Right lobe of liver (tissue), 4 donors: ENCODE data around the gene EPHB1.

Experiments used
- POLR2A ChIP-seq: fragments of 450-650 bp; IDR thresholded peaks from one replicate; pipeline ENCODE4 v1.6.1; 2017; ENCODE audit warnings: antibody characterized with exemption, mild to moderate bottlenecking
- TF ChIP-seq, protein P1 (sequence below), 4 donors: fragments of 200-600 bp in 3 of 4; fragments of 450-650 bp in 1 of 4; IDR thresholded peaks; one replicate each; pipeline versions ENCODE4 v1.5.1 to v1.8.0; 2016 to 2022; ENCODE audit warnings: antibody characterized with exemption in 4 of 4, mild to moderate bottlenecking in 2 of 4
- donor health status: DM: no; HTN: no; CAD: no.
- donor health status: DM: no; HTN: no; CAD: no.
- donor health status: DM: no; HTN: yes; CAD: no.

DNA sequence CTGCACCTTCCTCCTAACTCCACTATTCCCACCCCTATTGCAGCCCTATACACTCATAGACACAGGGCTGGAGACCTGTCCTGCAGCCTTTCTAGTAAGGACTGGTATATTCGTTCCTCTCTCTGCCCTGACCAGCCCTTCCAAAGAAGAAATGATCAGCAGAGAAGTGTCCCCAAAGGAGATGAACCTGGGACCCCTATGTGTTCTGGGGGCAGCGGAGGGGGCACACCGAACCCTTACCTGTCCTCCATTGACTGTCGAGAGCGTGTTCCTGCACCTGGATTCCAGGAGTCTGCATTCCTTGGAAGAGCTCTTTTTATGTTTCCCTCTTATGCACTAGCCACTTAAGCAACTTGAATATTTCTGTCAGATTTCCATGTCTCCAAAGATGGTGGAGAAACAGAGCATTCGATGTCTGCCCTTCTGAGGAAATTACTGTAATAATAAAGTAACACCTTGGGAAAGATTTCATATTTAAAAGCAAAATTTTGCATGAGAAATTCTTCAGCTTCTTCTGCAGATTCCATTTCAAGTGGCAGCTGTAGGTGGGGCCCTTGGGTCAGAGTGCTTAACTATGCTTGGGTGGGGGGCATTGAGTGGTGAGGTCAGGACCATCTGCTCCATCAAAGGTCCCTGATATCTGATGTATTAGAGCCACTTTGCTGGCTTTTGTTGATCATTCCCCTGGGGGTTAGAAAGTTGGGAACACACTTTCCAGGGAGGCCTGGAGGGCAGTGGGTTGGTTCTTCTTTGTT is 6.3 kb downstream of the EPHB1 start:
- no peak for TF ChIP-seq POLR2A
- TF ChIP-seq, protein P1, sequence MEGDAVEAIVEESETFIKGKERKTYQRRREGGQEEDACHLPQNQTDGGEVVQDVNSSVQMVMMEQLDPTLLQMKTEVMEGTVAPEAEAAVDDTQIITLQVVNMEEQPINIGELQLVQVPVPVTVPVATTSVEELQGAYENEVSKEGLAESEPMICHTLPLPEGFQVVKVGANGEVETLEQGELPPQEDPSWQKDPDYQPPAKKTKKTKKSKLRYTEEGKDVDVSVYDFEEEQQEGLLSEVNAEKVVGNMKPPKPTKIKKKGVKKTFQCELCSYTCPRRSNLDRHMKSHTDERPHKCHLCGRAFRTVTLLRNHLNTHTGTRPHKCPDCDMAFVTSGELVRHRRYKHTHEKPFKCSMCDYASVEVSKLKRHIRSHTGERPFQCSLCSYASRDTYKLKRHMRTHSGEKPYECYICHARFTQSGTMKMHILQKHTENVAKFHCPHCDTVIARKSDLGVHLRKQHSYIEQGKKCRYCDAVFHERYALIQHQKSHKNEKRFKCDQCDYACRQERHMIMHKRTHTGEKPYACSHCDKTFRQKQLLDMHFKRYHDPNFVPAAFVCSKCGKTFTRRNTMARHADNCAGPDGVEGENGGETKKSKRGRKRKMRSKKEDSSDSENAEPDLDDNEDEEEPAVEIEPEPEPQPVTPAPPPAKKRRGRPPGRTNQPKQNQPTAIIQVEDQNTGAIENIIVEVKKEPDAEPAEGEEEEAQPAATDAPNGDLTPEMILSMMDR (IDR thresholded peaks at IDR 0.05): no peak
